ENCODE data around the gene OXNAD1. TPM values are rescaled to one million over a fixed set of nuclear protein-coding genes. Genes with fewer than 3 reads are reported as not detected.

The OXNAD1 gene
- total RNA-seq, 1 experiment from 2014 or later: 6.6 TPM

DNA sequence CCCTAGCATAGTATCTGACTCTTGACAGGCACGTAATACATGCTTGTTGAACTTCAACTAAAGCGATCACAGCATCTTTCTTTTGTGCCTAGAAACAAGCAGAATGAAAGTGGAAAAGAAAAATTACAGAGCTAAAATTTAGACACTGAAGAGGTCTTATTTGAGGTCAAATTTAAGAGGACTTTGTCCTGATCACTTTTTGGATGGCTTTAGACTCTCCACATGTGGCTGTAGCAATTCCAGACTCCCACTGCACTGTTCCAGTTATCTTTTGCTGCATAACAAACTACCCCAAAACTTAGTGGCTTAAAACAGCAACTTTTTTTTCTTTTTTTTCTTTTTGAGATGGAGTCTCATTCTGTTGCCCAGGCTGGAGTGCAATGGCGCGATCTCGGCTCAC, 23.8 kb upstream of the OXNAD1 start:
- in situ Hi-C loops (cut with HindIII; ENCODE audit: low pct_unique_long_range_greater_than_20kb, low sequenced_read_pairs): no loop called here
- H3K4me3 ChIP-seq (ENCODE audit: low read depth in 2 of 2, low read length in 2 of 2): no peak overlapping the region
- H3K9me3 ChIP-seq (ENCODE audit: control insufficient read depth, insufficient read depth, low read depth, low read length): no peaks in the 10 kb centered on the region
- DNase-seq (ENCODE audit: low read depth, low spot score): no peak
- intact Hi-C loops (cut with micrococcal nuclease; ENCODE audit: unreplicated experiment): loop anchor here (10.0 kb wide), 1 partner anchor 56 kb away; no protein-coding TSS in a partner anchor
- H3K4me1 ChIP-seq (ENCODE audit: control insufficient read depth, insufficient read depth, low read length): no peaks in the 10 kb centered on the region
- BruUV-seq (replicated peaks): no TSS peak
- no peaks in the 10 kb centered on the region for H3K27me3 ChIP-seq (ENCODE audit: control insufficient read depth, insufficient read depth, low read length)
- no peaks in the 10 kb centered on the region for H3K36me3 ChIP-seq (ENCODE audit: control insufficient read depth, insufficient read depth, low read length)
- H3K27ac ChIP-seq (ENCODE audit: low read length): no peak overlapping the region
- TF ChIP-seq, protein P1, sequence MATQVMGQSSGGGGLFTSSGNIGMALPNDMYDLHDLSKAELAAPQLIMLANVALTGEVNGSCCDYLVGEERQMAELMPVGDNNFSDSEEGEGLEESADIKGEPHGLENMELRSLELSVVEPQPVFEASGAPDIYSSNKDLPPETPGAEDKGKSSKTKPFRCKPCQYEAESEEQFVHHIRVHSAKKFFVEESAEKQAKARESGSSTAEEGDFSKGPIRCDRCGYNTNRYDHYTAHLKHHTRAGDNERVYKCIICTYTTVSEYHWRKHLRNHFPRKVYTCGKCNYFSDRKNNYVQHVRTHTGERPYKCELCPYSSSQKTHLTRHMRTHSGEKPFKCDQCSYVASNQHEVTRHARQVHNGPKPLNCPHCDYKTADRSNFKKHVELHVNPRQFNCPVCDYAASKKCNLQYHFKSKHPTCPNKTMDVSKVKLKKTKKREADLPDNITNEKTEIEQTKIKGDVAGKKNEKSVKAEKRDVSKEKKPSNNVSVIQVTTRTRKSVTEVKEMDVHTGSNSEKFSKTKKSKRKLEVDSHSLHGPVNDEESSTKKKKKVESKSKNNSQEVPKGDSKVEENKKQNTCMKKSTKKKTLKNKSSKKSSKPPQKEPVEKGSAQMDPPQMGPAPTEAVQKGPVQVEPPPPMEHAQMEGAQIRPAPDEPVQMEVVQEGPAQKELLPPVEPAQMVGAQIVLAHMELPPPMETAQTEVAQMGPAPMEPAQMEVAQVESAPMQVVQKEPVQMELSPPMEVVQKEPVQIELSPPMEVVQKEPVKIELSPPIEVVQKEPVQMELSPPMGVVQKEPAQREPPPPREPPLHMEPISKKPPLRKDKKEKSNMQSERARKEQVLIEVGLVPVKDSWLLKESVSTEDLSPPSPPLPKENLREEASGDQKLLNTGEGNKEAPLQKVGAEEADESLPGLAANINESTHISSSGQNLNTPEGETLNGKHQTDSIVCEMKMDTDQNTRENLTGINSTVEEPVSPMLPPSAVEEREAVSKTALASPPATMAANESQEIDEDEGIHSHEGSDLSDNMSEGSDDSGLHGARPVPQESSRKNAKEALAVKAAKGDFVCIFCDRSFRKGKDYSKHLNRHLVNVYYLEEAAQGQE (IDR thresholded peaks at IDR 0.05; ENCODE audit: insufficient read depth in 1 of 2, low read depth in 2 of 2, low read length in 1 of 2): no peak
- TF ChIP-seq, protein P2, sequence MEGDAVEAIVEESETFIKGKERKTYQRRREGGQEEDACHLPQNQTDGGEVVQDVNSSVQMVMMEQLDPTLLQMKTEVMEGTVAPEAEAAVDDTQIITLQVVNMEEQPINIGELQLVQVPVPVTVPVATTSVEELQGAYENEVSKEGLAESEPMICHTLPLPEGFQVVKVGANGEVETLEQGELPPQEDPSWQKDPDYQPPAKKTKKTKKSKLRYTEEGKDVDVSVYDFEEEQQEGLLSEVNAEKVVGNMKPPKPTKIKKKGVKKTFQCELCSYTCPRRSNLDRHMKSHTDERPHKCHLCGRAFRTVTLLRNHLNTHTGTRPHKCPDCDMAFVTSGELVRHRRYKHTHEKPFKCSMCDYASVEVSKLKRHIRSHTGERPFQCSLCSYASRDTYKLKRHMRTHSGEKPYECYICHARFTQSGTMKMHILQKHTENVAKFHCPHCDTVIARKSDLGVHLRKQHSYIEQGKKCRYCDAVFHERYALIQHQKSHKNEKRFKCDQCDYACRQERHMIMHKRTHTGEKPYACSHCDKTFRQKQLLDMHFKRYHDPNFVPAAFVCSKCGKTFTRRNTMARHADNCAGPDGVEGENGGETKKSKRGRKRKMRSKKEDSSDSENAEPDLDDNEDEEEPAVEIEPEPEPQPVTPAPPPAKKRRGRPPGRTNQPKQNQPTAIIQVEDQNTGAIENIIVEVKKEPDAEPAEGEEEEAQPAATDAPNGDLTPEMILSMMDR (IDR thresholded peaks at IDR 0.05): no peak
- TF ChIP-seq TCF7L2 (IDR thresholded peaks at IDR 0.05; ENCODE audit: low read depth, low read length) (no peak), POLR2AphosphoS5 (IDR thresholded peaks at IDR 0.05; ENCODE audit: low read depth, low read length) (no peak), SIN3A (IDR thresholded peaks at IDR 0.05; ENCODE audit: borderline replicate concordance, insufficient read depth, low read depth, low read length) (no peak)
- POLR2A ChIA-PET: no interaction called here
- CTCF ChIA-PET: no interaction called here
- no peak for ATAC-seq

DNA sequence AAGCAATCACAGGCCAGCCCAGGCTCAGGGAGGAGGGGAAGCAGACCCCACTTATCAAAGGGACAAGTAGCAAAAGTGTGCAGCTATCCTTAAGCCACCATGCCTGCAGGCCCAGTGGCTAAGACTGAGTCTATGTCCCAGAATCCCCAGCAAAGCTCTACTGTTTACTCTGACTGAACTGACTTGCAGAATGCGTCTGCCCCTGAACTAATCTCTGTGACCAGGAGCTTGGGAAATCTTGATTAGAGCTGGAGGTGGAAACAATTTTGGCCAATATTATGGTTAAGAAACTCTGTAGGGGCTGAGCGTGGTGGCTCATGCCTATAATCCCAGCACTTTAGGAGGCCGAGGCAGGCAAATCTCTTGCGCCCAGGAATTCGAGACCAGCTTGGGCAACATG, 22.8 kb upstream of the OXNAD1 start:
- in situ Hi-C loops (cut with HindIII; ENCODE audit: low pct_unique_long_range_greater_than_20kb, low sequenced_read_pairs) (no loop called here), intact Hi-C loops (cut with micrococcal nuclease; ENCODE audit: unreplicated experiment) (loop anchor here (10.0 kb wide), 1 partner anchor 57 kb away; no protein-coding TSS in a partner anchor)
- POLR2A ChIA-PET: no interaction called here
- Histone ChIP-seq H3K4me3 (ENCODE audit: low read depth in 2 of 2, low read length in 2 of 2) (no peak overlapping the region), H3K4me1 (ENCODE audit: control insufficient read depth, insufficient read depth, low read length) (no peaks in the 10 kb centered on the region), H3K36me3 (ENCODE audit: control insufficient read depth, insufficient read depth, low read length) (no peaks in the 10 kb centered on the region), H3K27ac (ENCODE audit: low read length) (no peak overlapping the region), H3K27me3 (ENCODE audit: control insufficient read depth, insufficient read depth, low read length) (no peaks in the 10 kb centered on the region), H3K9me3 (ENCODE audit: control insufficient read depth, insufficient read depth, low read depth, low read length) (no peaks in the 10 kb centered on the region)
- TF ChIP-seq TCF7L2 (IDR thresholded peaks at IDR 0.05; ENCODE audit: low read depth, low read length) (no peak), POLR2AphosphoS5 (IDR thresholded peaks at IDR 0.05; ENCODE audit: low read depth, low read length) (no peak)
- ATAC-seq (no peak), DNase-seq (ENCODE audit: low read depth, low spot score) (no peak)
- no TSS peak for BruUV-seq (replicated peaks)
- CTCF ChIA-PET: no interaction called here

DNA sequence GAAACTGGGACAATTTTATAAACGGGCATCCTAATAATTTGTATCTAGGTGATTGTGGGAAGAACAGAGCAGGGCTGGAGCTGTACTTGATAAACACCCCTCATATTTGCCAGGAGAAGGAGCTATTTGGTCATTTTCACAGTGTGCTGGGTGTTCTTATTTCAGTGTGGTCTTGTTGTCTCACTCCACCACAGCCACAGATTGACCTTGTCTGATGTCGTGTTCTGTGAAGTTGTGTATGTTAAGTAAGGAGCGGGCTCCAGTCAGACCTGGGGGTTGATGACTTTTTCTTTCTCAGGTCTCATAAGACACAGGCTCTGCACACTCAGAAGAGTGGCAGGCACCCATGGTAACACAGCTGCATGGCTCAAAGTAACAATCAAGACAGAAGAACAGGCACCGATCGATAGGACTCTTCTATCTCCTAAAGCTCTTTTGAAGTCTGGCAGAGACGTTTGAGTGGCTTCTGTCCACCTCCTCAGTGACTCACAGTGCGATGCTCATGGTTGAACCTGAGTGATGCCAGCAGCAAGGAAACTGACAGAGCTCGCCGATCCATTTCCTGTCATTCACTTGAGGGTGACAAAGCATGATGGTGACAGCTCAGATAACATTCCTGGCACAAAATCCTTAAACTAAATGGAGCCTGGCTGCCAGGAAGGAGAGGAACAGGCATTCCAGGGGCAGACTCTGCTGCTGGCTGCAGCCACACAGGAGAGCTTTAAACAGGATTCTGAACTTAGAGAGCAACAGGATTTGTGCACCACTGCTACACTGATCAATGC, 21.1 kb upstream of the OXNAD1 start:
- CTCF ChIA-PET: interaction anchor here (1.0 kb wide), 1 partner anchor 8 kb away, joined by 6 read pairs; no protein-coding TSS in a partner anchor
- intact Hi-C loops (cut with micrococcal nuclease; ENCODE audit: unreplicated experiment): loop anchor here (10.0 kb wide), 1 partner anchor 59 kb away; no protein-coding TSS in a partner anchor

More for the DNA sequence above, 21.1 kb upstream of the OXNAD1 start:
- TF ChIP-seq, protein P2 (IDR thresholded peaks at IDR 0.05): no peak
- TF ChIP-seq TCF7L2 (IDR thresholded peaks at IDR 0.05; ENCODE audit: low read depth, low read length) (no peak), SIN3A (IDR thresholded peaks at IDR 0.05; ENCODE audit: borderline replicate concordance, insufficient read depth, low read depth, low read length) (no peak), POLR2AphosphoS5 (IDR thresholded peaks at IDR 0.05; ENCODE audit: low read depth, low read length) (no peak)
- TF ChIP-seq, protein P1 (IDR thresholded peaks at IDR 0.05; ENCODE audit: insufficient read depth in 1 of 2, low read depth in 2 of 2, low read length in 1 of 2): no peak
- no peaks in the 10 kb centered on the region for H3K4me1 ChIP-seq (ENCODE audit: control insufficient read depth, insufficient read depth, low read length)
- no TSS peak for BruUV-seq (replicated peaks)
- H3K27me3 ChIP-seq (ENCODE audit: control insufficient read depth, insufficient read depth, low read length): no peaks in the 10 kb centered on the region
- no peak overlapping the region for H3K4me3 ChIP-seq (ENCODE audit: low read depth in 2 of 2, low read length in 2 of 2)
- POLR2A ChIA-PET: no interaction called here
- in situ Hi-C loops (cut with HindIII; ENCODE audit: low pct_unique_long_range_greater_than_20kb, low sequenced_read_pairs): no loop called here
- DNase-seq (ENCODE audit: low read depth, low spot score) (no peak), ATAC-seq (no peak)
- H3K36me3 ChIP-seq (ENCODE audit: control insufficient read depth, insufficient read depth, low read length): no peaks in the 10 kb centered on the region
- no peaks in the 10 kb centered on the region for H3K9me3 ChIP-seq (ENCODE audit: control insufficient read depth, insufficient read depth, low read depth, low read length)
- H3K27ac ChIP-seq (ENCODE audit: low read length): no peak overlapping the region
